Nephron progenitor cell (in vitro differentiated cells): Measurements from ENCODE around the gene BABAM2.

Experiments
- DNase-seq: peaks from one replicate; pipeline ENCODE4 v3.0.0; 2021
- H3K27ac Mint-ChIP-seq: 2 replicates; pipeline ENCODE4 v1.8.0; 2021; ENCODE audit warnings: mild to moderate bottlenecking, moderate library complexity, mixed read lengths
- H3K27me3 Mint-ChIP-seq: 2 replicates; pipeline ENCODE4 v1.8.0; 2021; ENCODE audit warnings: mild to moderate bottlenecking, low read depth, mixed read lengths; ENCODE audit not compliant: poor library complexity
- H3K36me3 Mint-ChIP-seq: 2 replicates; pipeline ENCODE4 v1.8.0; 2021; ENCODE audit warnings: low read depth, mixed read lengths
- H3K4me1 Mint-ChIP-seq: 2 replicates; pipeline ENCODE4 v1.8.0; 2021; ENCODE audit warnings: mixed read lengths
- H3K4me3 Mint-ChIP-seq: 2 replicates; pipeline ENCODE4 v1.8.0; 2021; ENCODE audit warnings: mild to moderate bottlenecking, moderate library complexity, mixed read lengths
- H3K9me3 Mint-ChIP-seq: 2 replicates; pipeline ENCODE4 v1.8.0; 2021; ENCODE audit warnings: mild to moderate bottlenecking, moderate library complexity, mixed read lengths
- CTCF ChIP-seq: fragments of 200-600 bp; sonication (generic); IDR thresholded peaks from 2 replicates; pipeline ENCODE4 v1.5.0; 2021; ENCODE audit warnings: antibody characterized with exemption

The BABAM2 gene

GRCh38 chr2:27849558-27850205, 40.8 kb upstream of the BABAM2 start:
- no peak for TF ChIP-seq CTCF
- Mint-ChIP-seq H3K4me3 (no peak overlapping the region), H3K27ac (no peak overlapping the region)

GRCh38 chr2:27852691-27853090, 37.8 kb upstream of the BABAM2 start:
- no peak for DNase-seq
- Mint-ChIP-seq H3K9me3 (peaks cover 29% of the 10 kb centered on the region), H3K27ac (no peak overlapping the region), H3K36me3 (peaks cover 12% of the 10 kb centered on the region), H3K27me3 (peaks cover 8% of the 10 kb centered on the region), H3K4me3 (no peak overlapping the region), H3K4me1 (no peaks in the 10 kb centered on the region)
- TF ChIP-seq CTCF, result no peak

More at GRCh38 chr2:27849558-27850205, 40.8 kb upstream of the BABAM2 start:
- Mint-ChIP-seq H3K9me3 (peaks cover under 1% of the 10 kb centered on the region), H3K27me3 (peaks cover 4% of the 10 kb centered on the region), H3K36me3 (no peaks in the 10 kb centered on the region), H3K4me1 (no peaks in the 10 kb centered on the region)
- DNase-seq, result no peak

GRCh38 chr2:27854229-27854862, 36.2 kb upstream of the BABAM2 start:
- no peak for TF ChIP-seq CTCF
- DNase-seq, result no peak
- no peaks in the 10 kb centered on the region for H3K4me1 Mint-ChIP-seq
- H3K27me3 Mint-ChIP-seq, result peaks cover 14% of the 10 kb centered on the region
- peaks cover 40% of the 10 kb centered on the region for H3K9me3 Mint-ChIP-seq
- peaks cover 20% of the 10 kb centered on the region for H3K36me3 Mint-ChIP-seq
- no peak overlapping the region for H3K27ac Mint-ChIP-seq
- H3K4me3 Mint-ChIP-seq, result no peak overlapping the region

- peaks cover 20% of the 10 kb centered on the region for H3K36me3 Mint-ChIP-seq
- H3K27me3 Mint-ChIP-seq, result peaks cover 16% of the 10 kb centered on the region
- H3K27ac Mint-ChIP-seq, result no peak overlapping the region
- H3K4me3 Mint-ChIP-seq, result no peak overlapping the region
- H3K9me3 Mint-ChIP-seq, result peaks cover 40% of the 10 kb centered on the region
- no peak for DNase-seq
- H3K4me1 Mint-ChIP-seq, result no peaks in the 10 kb centered on the region
- no peak for TF ChIP-seq CTCF
Measured at GRCh38 chr2:27855476-27855875, 35.1 kb upstream of the BABAM2 start.

GRCh38 chr2:27856386-27856785, 34.1 kb upstream of the BABAM2 start:
- Mint-ChIP-seq H3K27me3 (peaks cover 13% of the 10 kb centered on the region), H3K4me3 (no peak overlapping the region), H3K36me3 (peaks cover 20% of the 10 kb centered on the region), H3K9me3 (peaks cover 40% of the 10 kb centered on the region), H3K4me1 (no peaks in the 10 kb centered on the region), H3K27ac (no peak overlapping the region)
- no peak for DNase-seq
- TF ChIP-seq CTCF, result no peak

- no peak for DNase-seq
- no peak for TF ChIP-seq CTCF
- Mint-ChIP-seq H3K27ac (no peak overlapping the region), H3K9me3 (peaks cover 40% of the 10 kb centered on the region), H3K36me3 (peaks cover 20% of the 10 kb centered on the region), H3K27me3 (peaks cover 13% of the 10 kb centered on the region), H3K4me3 (no peak overlapping the region), H3K4me1 (no peaks in the 10 kb centered on the region)
Measured at GRCh38 chr2:27856956-27857355, 33.6 kb upstream of the BABAM2 start.
